Smooth muscle cell (in vitro differentiated cells): Measurements from ENCODE around the gene LRRIQ1. TPM values are rescaled to one million over a fixed set of nuclear protein-coding genes. Genes with fewer than 3 reads are reported as not detected.

ENCODE experiments used
- DNase-seq: peaks from one replicate; lab custom pipeline; 2025; ENCODE audit not compliant: unreplicated experiment; lab: John Stamatoyannopoulos, UW
- H2AFZ ChIP-seq: fragments of 200-600 bp; sonication (generic); 2 replicates; pipeline ENCODE4 v1.6.0; 2016; ENCODE audit warnings: antibody characterized with exemption, low read depth, mild to moderate bottlenecking
- H3F3A ChIP-seq: fragments of 200-600 bp; sonication (generic); 2 replicates; pipeline ENCODE4 v1.6.0; 2017; ENCODE audit warnings: antibody characterized with exemption, low read depth
- H3K27ac ChIP-seq: fragments of 200-600 bp; sonication (generic); 2 replicates; pipeline ENCODE4 v1.5.1; 2016; ENCODE audit warnings: low read depth, mild to moderate bottlenecking
- H3K27me3 ChIP-seq: fragments of 200-600 bp; sonication (generic); 2 replicates; pipeline ENCODE4 v1.6.1; 2016; ENCODE audit warnings: low read depth, mild to moderate bottlenecking
- H3K36me3 ChIP-seq: fragments of 200-600 bp; sonication (generic); 2 replicates; pipeline ENCODE4 v1.5.1; 2016; ENCODE audit warnings: low read depth
- H3K4me1 ChIP-seq: fragments of 200-600 bp; sonication (generic); 2 replicates; pipeline ENCODE4 v1.5.1; 2016; ENCODE audit warnings: low read depth
- H3K4me2 ChIP-seq: fragments of 200-600 bp; sonication (generic); 2 replicates; pipeline ENCODE4 v1.6.0; 2016; ENCODE audit warnings: mild to moderate bottlenecking
- H3K4me3 ChIP-seq: fragments of 200-600 bp; sonication (generic); 2 replicates; pipeline ENCODE4 v1.5.1; 2016; ENCODE audit warnings: mild to moderate bottlenecking
- H3K79me2 ChIP-seq: fragments of 200-600 bp; sonication (generic); 2 replicates; pipeline ENCODE4 v1.6.0; 2016; ENCODE audit warnings: low read depth, mild to moderate bottlenecking
- H3K9ac ChIP-seq: fragments of 200-600 bp; sonication (generic); 2 replicates; pipeline ENCODE4 v1.6.0; 2016; ENCODE audit warnings: low read depth
- H3K9me3 ChIP-seq: fragments of 200-600 bp; sonication (generic); replicated peaks from 2 replicates; pipeline ENCODE4 v1.5.1; 2016; ENCODE audit warnings: low read depth
- H4K20me1 ChIP-seq: fragments of 200-600 bp; sonication (generic); 2 replicates; pipeline ENCODE4 v1.6.0; 2016; ENCODE audit warnings: low read depth
- WGBS: methylation state at CpG from one replicate; pipeline ENCODE4 v1.1.7; 2016; ENCODE audit warnings: low lambda C conversion rate; 5-methylcytosine and 5-hydroxymethylcytosine counted together
- polyA plus RNA-seq: library from polyadenylated mRNA; unstranded; fragments of >200 nt; fragmentation: Nextera tagmentation; extraction: Ambion mirVana; gene quantifications from 2 replicates; pipeline ENCODE4 v1.2.1, GENCODE V29; 2016
- total RNA-seq: library from RNA; depleted of rRNA; stranded (reverse); fragments of >200 nt; gene quantifications from 2 replicates; pipeline ENCODE4 v1.2.3, GENCODE V29; 2014
- TF ChIP-seq, protein P1 (sequence below): fragments of 200-600 bp; sonication (generic); IDR thresholded peaks from 2 replicates; pipeline ENCODE4 v1.5.1; 2017; ENCODE audit warnings: borderline replicate concordance, mild to moderate bottlenecking, antibody characterized with exemption; ENCODE audit not compliant: insufficient read depth, poor library complexity, severe bottlenecking

LRRIQ1 gene
- total and polyA plus RNA-seq, 2 experiments from 2014 or later = 1.3 TPM

GRCh38 chr12:85275374-85275773 is 239.2 kb downstream of the LRRIQ1 start:
- H3K9ac ChIP-seq = no peak overlapping the region
- H3K27me3 ChIP-seq = peaks cover 99% of the 10 kb centered on the region
- H3F3A ChIP-seq = no peaks in the 10 kb centered on the region
- H3K9me3 ChIP-seq = no peaks in the 10 kb centered on the region
- 66% methylated on average over 2 of the region's 2 CpGs for WGBS
- H3K4me1 ChIP-seq = no peaks in the 10 kb centered on the region
- no peak overlapping the region for H3K4me2 ChIP-seq
- no peaks in the 10 kb centered on the region for H3K36me3 ChIP-seq
- DNase-seq = no peak
- no peaks in the 10 kb centered on the region for H4K20me1 ChIP-seq
- no peaks in the 10 kb centered on the region for H3K79me2 ChIP-seq
- TF ChIP-seq, protein P1, sequence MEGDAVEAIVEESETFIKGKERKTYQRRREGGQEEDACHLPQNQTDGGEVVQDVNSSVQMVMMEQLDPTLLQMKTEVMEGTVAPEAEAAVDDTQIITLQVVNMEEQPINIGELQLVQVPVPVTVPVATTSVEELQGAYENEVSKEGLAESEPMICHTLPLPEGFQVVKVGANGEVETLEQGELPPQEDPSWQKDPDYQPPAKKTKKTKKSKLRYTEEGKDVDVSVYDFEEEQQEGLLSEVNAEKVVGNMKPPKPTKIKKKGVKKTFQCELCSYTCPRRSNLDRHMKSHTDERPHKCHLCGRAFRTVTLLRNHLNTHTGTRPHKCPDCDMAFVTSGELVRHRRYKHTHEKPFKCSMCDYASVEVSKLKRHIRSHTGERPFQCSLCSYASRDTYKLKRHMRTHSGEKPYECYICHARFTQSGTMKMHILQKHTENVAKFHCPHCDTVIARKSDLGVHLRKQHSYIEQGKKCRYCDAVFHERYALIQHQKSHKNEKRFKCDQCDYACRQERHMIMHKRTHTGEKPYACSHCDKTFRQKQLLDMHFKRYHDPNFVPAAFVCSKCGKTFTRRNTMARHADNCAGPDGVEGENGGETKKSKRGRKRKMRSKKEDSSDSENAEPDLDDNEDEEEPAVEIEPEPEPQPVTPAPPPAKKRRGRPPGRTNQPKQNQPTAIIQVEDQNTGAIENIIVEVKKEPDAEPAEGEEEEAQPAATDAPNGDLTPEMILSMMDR = no peak
- no peak overlapping the region for H3K4me3 ChIP-seq
- H3K27ac ChIP-seq = no peak overlapping the region
- no peak overlapping the region for H2AFZ ChIP-seq

DNA sequence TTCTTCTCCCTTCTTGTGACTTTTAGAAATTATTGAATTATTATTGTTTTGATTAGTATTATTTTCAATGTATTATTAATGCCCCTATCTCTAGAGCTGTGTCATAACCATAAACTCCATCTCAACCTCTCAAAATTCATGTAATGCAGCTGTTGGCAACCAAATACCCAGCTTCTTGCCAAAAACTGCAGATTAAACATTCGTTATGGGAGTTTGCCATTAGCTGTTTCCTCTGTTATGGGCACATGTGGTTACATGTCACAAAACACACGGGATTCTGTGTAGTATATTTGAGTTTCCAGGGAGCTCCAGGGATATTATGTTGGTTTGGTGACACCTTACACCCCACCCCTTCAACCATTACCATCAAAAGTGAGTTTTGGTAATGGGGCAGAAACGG is 241.0 kb downstream of the LRRIQ1 start:
- Histone ChIP-seq H3K27me3 (peaks cover 91% of the 10 kb centered on the region), H3K4me1 (peaks cover 7% of the 10 kb centered on the region), H3K36me3 (no peaks in the 10 kb centered on the region), H3K4me2 (no peak overlapping the region), H4K20me1 (no peaks in the 10 kb centered on the region), H3F3A (no peaks in the 10 kb centered on the region), H3K9me3 (no peaks in the 10 kb centered on the region), H3K4me3 (no peak overlapping the region), H2AFZ (no peak overlapping the region), H3K9ac (no peak overlapping the region), H3K27ac (no peak overlapping the region), H3K79me2 (no peaks in the 10 kb centered on the region)
- WGBS = 95% methylated on average over 3 of the region's 3 CpGs
- TF ChIP-seq, protein P1 = no peak
- no peak for DNase-seq

DNA sequence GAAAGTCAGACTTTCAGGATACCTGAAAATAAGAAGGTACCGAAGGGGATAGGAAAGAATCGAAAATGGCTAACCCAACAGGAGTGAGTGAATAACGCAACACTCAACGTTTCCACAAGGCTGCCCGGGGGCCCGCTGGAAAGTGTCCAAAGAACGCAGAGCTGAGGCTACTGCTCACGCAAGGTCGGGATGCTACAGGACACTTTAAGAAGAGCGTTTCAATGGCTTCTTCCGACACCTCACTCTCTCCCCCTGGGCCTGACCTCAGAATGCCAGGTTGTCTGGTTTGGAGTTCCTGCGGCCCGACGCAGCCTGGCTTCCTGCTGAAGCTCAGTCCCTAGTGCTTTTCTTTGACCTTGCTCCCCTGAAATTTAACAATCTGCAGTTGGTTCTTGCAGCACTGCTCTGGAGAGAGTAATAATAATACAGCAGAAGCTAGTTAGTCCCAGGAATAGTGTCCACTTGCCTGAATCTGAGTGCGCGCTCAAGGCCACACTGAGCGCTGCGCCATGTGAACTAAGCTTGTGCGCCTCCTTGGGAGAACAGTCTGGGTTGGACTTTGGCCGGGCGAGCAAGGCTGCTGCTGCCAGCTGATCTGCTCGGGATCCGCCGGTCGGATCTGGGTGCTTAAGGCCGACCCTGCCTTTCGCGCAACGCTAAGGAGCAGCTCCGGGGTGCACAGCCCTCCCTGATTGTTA is 241.9 kb downstream of the LRRIQ1 start:
- no peak for DNase-seq
- H3K9ac ChIP-seq = no peak overlapping the region
- no peaks in the 10 kb centered on the region for H3K9me3 ChIP-seq
- H3K36me3 ChIP-seq = no peaks in the 10 kb centered on the region
- H3K4me1 ChIP-seq = peaks cover 7% of the 10 kb centered on the region
- no peak overlapping the region for H3K4me3 ChIP-seq
- H3K4me2 ChIP-seq = no peak overlapping the region
- WGBS = 75% methylated on average over 30 of the region's 30 CpGs
- H3F3A ChIP-seq = no peaks in the 10 kb centered on the region
- TF ChIP-seq, protein P1 = no peak
- peaks cover 89% of the 10 kb centered on the region for H3K27me3 ChIP-seq
- H4K20me1 ChIP-seq = no peaks in the 10 kb centered on the region
- H2AFZ ChIP-seq = no peak overlapping the region
- H3K27ac ChIP-seq = no peak overlapping the region
- peaks cover 5% of the 10 kb centered on the region for H3K79me2 ChIP-seq
